Bone marrow (tissue), 2 donors: ENCODE data around the gene BCL7A.
"Not testable (repeated sequence)": the region's sequence is repeated elsewhere in the genome, so short reads cannot be mapped to it uniquely, and the experiment has no call there.

ENCODE experiments used
- DNase-seq, 2 donors: peaks; one replicate each; lab custom pipeline; 2025; lab: John Stamatoyannopoulos, UW

The BCL7A gene

GRCh38 chr12:122021822-122022392, at the start of gene BCL7A:
Gene BCL7A, plus strand, starts transcription at chr12:122021884. Its CDS starts 208 bp downstream, at chr12:122022092.
- DNase-seq = peak; percentile 31 to 60

DNA sequence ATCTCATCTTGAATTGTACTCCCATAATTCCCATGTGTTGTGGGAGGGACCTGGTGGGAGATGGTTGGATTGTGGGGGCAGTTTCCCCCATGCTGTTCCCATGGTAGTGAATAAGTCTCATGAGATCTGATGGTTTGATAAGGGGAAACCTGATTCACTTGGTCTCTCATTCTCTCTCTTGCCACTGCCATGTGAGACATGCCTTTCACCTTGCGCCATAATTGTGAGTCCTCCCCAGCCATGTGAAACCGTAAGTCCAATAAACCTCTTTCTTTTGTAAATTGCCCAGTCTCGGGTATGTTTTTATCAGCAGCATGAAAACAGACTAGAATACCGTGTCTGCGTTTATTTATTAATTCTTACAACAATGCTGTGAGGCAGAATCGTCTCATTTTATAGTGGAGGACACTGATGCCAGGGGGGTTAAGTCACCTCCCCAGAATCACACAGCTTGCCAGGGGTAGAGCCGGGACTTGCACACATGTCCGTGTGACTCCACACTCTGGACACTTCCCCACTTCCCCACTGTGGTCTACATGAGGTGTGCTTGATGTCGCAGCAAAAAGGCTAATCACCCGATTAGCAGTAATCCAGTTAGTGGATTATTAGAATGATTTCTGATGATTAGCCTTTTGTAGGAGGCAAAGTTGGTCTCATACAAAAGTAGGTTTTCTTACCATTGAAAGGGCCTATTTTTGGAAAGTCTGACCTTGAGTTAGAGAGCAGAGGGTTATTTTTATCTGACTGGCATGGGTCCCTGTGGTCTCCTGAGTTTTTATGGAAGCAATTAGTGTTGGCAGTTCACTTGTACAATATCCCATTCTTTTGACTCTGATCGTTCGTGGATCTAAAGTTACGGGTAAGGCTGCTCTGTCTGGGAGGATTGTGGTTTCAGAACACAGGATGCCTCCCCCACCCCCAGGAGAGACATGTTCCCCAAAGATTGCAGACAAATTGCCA, 47.4 kb upstream of the BCL7A start:
- no peak for DNase-seq

GRCh38 chr12:121975021-121975420, 46.7 kb upstream of the BCL7A start:
- no peak for DNase-seq

DNA sequence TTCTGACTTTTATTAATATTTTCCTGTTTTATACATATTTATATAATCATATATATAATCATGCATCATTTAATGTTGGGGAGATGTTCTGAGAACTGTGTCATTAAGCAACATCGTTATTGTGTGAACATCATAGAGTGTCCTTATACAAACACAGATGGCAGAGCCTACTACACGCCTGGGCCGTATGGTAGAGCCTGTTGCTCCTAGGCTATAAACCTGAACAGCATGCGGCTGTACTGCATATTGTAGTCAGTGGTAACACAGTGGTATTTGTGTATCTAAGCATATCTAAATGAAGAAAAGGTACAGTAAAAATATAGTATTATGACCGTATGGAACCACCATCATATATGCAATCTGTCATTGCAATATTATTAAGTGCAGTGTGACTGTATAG, 44.7 kb upstream of the BCL7A start:
- DNase-seq = no peak

DNA sequence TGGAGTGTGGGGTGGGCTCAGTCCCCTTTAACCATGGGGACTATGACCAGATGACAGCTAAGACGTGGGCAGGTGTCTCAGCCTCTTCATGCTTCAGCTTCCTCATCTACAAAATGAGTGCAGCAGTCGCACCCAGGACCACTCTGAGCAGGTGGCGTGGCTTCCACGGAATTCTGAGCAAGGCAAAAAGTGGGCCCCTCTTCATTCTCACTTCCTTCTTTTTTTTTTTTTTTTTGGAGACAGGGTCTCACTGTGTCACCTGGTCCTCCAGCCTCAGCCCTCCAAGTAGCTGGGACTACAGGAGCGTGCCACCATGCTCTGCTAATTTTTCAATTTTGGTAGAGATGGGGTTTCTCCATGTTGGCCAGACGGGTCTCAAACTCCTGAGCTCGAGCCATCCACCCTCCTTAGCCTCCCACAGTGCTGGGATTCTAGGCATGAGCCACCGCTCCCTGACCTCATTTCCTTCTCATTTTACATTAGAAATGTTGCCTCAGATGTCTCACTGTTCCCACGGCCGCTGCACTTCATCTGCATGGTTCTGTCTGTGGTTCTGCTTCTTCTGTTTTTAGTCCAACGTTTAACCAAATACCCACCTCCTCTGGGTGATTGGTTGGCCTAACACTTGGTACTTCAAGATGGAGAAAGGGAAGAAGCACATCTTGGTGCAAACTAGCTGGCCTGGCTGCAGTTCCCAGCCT, 41.3 kb upstream of the BCL7A start:
- DNase-seq = peak; percentile 8 to 17

GRCh38 chr12:121980892-121981272, 40.8 kb upstream of the BCL7A start:
- no peak for DNase-seq

- no peak for DNase-seq
Observed at GRCh38 chr12:121981456-121981855, 40.2 kb upstream of the BCL7A start.

GRCh38 chr12:121982950-121983349, 38.7 kb upstream of the BCL7A start:
- no peak for DNase-seq

GRCh38 chr12:121983536-121984210, 38.0 kb upstream of the BCL7A start:
- DNase-seq = no peak

DNA sequence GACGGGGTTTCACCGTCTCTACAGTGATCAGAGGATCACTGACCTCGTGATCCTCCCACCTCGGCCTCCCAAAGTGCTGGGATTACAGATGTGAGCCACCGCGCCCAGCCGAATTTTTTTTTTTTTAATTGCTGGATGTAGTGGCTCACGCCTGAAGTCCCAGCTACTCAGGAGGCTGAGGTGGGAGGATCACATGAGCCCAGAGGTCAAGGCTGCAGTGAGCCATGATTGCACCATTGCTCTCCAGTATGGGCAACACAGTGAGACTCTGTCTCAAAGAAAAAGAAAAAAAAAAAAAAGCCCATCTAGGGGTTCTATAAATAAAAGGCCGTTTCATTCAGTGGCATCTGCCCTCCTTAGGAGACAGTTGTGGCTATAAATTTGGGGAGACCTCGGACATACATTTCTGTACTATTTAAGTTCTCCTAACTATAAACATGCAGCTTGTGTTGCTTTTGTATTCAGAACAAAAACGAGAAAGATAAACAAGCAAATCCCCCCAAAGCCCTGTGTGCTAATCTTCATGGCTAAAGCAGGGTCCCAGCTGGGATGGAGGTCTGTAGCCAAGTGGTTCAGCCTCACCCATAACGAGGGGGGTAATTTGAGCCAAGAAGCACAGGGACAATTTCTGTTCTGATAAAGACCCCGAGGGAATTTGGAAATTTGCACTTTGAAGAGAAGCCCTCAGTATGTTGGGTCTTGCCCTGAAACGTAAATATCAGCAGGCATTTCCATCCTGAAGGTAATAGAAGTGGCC, 35.0 kb upstream of the BCL7A start:
- no peak for DNase-seq

DNA sequence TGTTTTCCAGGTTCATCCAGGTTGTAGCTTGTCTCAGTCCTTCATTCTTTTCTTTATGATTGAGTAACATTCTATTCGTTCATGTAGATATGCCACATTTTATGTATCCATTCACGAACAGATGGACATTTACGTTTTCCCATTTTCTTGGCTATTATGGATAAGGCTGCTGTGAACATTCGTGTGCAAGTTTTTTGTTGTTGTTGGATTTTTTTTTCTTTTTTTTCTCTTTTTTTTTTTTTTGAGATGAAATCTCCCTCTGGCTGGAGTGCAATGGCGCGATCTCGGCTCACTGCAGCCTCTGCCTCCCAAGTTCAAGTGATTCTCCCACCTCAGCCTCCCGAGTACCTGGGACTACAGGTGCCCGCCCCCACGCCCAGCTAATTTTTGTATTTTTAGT, 33.2 kb upstream of the BCL7A start:
- not testable (repeated sequence) for DNase-seq

- no peak for DNase-seq
Observed at GRCh38 chr12:121989276-121990113, 32.2 kb upstream of the BCL7A start.

GRCh38 chr12:121990114-121990647, 31.5 kb upstream of the BCL7A start:
- DNase-seq = no peak

DNA sequence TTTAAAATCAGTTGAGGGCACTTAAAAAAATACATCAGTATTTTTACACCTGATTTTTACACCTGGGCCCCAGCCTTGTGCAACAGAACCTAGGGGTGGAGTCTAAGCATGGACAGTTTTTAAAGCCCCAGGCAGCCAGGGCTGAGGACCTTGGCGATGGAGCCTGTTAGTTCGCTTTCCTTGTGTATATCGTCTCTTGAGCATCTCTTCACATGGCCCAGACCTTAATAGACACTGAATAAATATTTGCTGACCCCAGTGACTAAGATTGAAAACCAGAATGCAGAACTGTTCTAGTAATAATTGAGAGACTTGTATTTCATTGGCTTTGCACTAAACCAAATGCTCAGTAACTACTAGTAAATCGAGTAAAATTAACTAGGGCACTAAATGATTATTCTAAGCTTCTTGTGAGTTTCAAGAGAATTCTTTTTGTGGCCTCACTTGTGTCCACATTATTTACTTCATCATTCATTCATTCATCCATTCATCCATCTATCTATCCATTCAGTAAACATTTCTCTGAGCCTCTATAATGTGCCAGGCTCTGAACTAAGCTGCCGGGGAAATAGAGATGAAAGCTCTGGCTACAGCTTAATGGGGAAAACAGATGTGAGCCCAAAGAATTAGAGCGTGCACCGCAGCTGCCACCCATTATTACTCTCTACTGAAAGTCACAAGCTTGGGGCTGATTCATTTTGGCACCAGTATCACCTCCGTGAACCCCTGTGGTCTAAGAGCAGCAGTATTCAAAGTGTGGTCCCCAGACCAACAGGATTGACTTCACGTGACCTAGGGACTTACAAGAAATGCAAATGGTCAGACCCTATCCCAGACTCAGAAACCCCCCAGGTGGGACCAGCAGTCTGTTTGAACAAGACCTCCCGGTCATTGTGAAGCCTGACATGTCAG, 30.7 kb upstream of the BCL7A start:
- no peak for DNase-seq

DNA sequence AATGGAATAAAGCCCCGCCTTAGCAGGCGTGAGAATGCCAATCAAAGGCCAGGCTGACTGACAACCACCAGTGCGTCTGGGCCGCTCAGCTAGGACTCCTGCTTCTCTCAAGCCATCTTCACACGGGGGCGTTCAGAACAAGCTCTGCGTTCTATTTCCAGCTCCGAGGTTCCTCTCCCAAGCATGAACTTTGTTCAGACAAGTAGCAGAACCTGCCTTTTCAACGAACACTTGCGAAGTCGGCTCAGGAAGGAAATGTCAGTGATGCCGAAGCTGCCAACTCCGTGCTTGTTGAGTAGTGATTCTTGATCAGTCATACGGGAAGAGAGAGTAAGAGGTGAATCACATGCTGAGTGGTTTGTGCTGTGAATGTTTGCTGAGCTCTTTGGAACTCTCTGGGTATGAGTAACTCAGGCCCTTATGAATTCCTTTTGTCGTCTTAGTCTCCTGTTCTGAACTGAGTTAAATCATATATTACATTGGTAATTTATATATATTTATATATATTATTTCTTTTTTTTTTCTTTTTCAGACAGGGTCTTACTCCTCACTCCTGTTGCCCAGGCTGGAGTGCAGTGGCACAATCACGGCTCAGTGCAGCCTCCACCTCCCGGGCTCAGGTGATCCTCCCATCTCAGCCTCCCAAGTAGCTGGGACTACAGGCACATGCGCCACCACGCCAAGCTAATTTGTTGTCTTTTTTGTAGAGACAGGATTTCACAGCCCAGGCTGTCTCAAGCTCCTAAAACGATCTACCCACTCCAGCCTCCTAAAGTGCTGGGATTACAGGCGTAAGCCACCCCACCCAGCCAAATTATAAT, 29.4 kb upstream of the BCL7A start:
- peak; percentile 36 to 95 for DNase-seq

DNA sequence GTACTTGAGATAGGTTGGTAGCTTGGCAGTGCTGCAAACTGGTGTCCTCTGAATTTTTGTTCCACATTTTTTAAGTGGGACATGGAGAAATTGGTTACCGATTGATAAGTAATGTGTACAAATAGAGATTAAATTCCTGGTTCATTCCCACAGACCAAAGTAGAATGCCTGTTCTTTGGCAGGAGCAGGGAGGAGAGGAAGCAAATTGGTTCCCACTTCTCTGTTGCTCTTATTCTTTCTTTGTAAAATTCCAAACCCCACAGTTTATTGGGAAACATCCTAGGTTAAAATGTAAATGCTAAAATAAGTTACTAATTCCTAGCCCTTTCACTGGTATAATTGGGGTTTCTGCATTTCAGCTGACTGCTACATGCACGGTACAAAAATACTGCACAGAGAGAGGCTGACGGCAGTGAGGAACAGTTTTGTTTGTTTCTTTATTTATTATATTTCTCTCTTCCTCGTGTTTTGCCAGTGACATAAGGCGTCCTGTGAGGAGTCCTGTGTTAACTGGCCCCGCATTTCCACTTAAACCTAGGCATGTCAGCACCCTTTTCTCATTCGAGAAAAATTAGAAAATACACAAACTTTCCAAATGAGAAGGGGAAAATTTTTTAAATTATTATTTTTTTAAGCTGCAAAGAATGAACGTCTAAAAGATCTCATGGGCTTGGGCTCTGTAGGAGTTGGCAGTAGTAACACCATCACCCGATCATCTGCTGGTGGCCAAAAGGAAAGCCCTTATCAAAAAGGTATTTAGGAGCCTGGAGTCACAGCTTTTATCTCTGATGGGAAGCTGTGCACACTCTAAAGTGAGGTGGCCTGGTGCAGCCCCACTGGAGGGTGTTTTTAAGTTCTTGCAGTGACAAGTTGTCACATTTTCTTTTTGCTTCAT, 25.4 kb upstream of the BCL7A start:
- DNase-seq = no peak

- no peak for DNase-seq
Observed at GRCh38 chr12:121996945-121997612, 24.6 kb upstream of the BCL7A start.
